ENCODE data around the gene DRD1.

GRCh38 chr5:175469916-175470315 is 25.9 kb upstream of the DRD1 start:
- no peak for TF ChIP-seq POLR2A (IDR thresholded peaks at IDR 0.05)
- no peak for TF ChIP-seq CTCF (IDR thresholded peaks at IDR 0.05)

Data from uterus (tissue), 2 donors.